HCT116 (cell line): ENCODE results near the gene POGLUT3. TPM values are rescaled to one million over a fixed set of nuclear protein-coding genes. Genes with fewer than 3 reads are reported as not detected.

Experiments
- ATAC-seq: fragments of 200-7000 bp; cut with Tn5 transposase; 2 replicates; pipeline ENCODE4 v1.9.1; 2020; ENCODE audit warnings: mild to moderate bottlenecking, moderate library complexity
- BruUV-seq: library from RNA; stranded (reverse); fragments of 400-500 nt; replicated peaks from 2 replicates; lab custom pipeline; 2021; lab: Mats Ljungman, UMichigan
- CTCF ChIA-PET: fragments of 300-600 bp; sonication (Branson Sonifier 250); formaldehyde crosslinking; loops from one replicate; lab custom pipeline; 2021; ENCODE audit warnings: antibody characterized with exemption; lab: Charles Lee
- POLR2A ChIA-PET: fragments of 300-600, 350-600 bp; sonication (Branson Sonifier 250); formaldehyde crosslinking; loops from one replicate; lab custom pipeline; 2021; ENCODE audit warnings: antibody characterized with exemption; lab: Charles Lee
- RAD21 ChIA-PET, 2 experiments: fragments of 300-600 bp; sonication (Branson Sonifier 250); formaldehyde crosslinking; loops; one replicate each; lab custom pipeline; 2023; ENCODE audit warnings: low total read pairs in 2 of 2; ENCODE audit not compliant: uncharacterized antibody in 2 of 2, unreplicated experiment in 2 of 2, low non-redundant PET in 1 of 2; lab: Charles Lee
- DNase-seq: peaks from one replicate; pipeline ENCODE4 v3.0.0-alpha.2; 2010; ENCODE audit warnings: low read depth, low spot score
- H2AFZ ChIP-seq: fragments of 200-600 bp; shearing (Covaris generic), sonication (generic); 2 replicates; pipeline ENCODE4 v1.6.1; 2017; ENCODE audit warnings: low read depth, mixed run types, mixed read lengths, antibody characterized with exemption, low read length; ENCODE audit not compliant: poor library complexity, severe bottlenecking
- H3K27ac ChIP-seq: 2 replicates; pipeline ENCODE4 v1.5.1; 2012; ENCODE audit warnings: low read depth, low read length
- H3K27me3 ChIP-seq: fragments of 200-600 bp; sonication (generic); 2 replicates; pipeline ENCODE4 v1.6.1; 2016; ENCODE audit warnings: mixed run types, low read length, mixed read lengths; ENCODE audit not compliant: insufficient read depth
- H3K36me3 ChIP-seq, 2 experiments: fragments of 200-500 bp in 1 of 2; fragments of 200-600 bp in 1 of 2; sonication (Bioruptor generic) in 1 of 2; sonication (generic) in 1 of 2; 2 replicates each; pipeline versions ENCODE4 v1.5.1 to v1.6.1; 2014 to 2016; ENCODE audit warnings: low read length in 2 of 2, inconsistent platforms in 1 of 2, mixed read lengths in 1 of 2, mixed run types in 1 of 2; ENCODE audit not compliant: insufficient read depth in 2 of 2, control insufficient read depth in 1 of 2
- H3K4me1 ChIP-seq, 2 experiments: fragments of 200-600 bp in 1 of 2; sonication (generic) in 1 of 2; 2 replicates each; pipeline versions ENCODE4 v1.5.1 to v1.6.1; 2012 to 2017; ENCODE audit warnings: low read length in 2 of 2, inconsistent platforms in 1 of 2, mild to moderate bottlenecking in 1 of 2, mixed read lengths in 1 of 2, mixed run types in 1 of 2, moderate library complexity in 1 of 2; ENCODE audit not compliant: insufficient read depth in 2 of 2, control insufficient read depth in 1 of 2
- H3K4me2 ChIP-seq: fragments of 200-600 bp; sonication (generic); 2 replicates; pipeline ENCODE4 v1.6.1; 2017; ENCODE audit warnings: mixed run types, low read length, mixed read lengths
- H3K4me3 ChIP-seq, 2 experiments: fragments of 200-600 bp in 1 of 2; sonication (generic) in 1 of 2; replicated peaks in 1 of 2; 2 replicates each; pipeline ENCODE4 v1.5.1; 2011 to 2016; ENCODE audit warnings: low read length in 2 of 2, control low read depth in 1 of 2, low read depth in 1 of 2, mild to moderate bottlenecking in 1 of 2, mixed read lengths in 1 of 2, mixed run types in 1 of 2
- H3K79me2 ChIP-seq: fragments of 200-600 bp; sonication (generic); 2 replicates; pipeline ENCODE4 v1.6.1; 2017; ENCODE audit warnings: mild to moderate bottlenecking, mixed run types, low read length, moderate library complexity, mixed read lengths; ENCODE audit not compliant: insufficient read depth
- H3K9ac ChIP-seq: fragments of 200-600 bp; sonication (generic); 2 replicates; pipeline ENCODE4 v1.6.1; 2016; ENCODE audit warnings: low read length, mixed read lengths
- H3K9me2 ChIP-seq: fragments of 200-600 bp; sonication (generic), shearing (Covaris generic); 2 replicates; pipeline ENCODE4 v1.6.1; 2017; ENCODE audit warnings: mixed run types, mild to moderate bottlenecking, moderate library complexity; ENCODE audit not compliant: insufficient read depth
- H3K9me3 ChIP-seq, 2 experiments: fragments of 200-500 bp in 1 of 2; fragments of 200-600 bp in 1 of 2; sonication (Bioruptor generic) in 1 of 2; sonication (generic) in 1 of 2; 2 replicates each; pipeline ENCODE4 v1.6.1; 2014 to 2017; ENCODE audit warnings: low read length in 2 of 2, mixed read lengths in 2 of 2, inconsistent platforms in 1 of 2, low read depth in 1 of 2, mild to moderate bottlenecking in 1 of 2, mixed run types in 1 of 2, moderate library complexity in 1 of 2; ENCODE audit not compliant: control insufficient read depth in 1 of 2, insufficient read depth in 1 of 2
- H4K20me1 ChIP-seq: fragments of 200-600 bp; sonication (generic), shearing (Covaris generic); 2 replicates; pipeline ENCODE4 v1.6.1; 2017; ENCODE audit warnings: mixed run types, mild to moderate bottlenecking, moderate library complexity; ENCODE audit not compliant: insufficient read depth
- CBX3 ChIP-seq: IDR thresholded peaks from 2 replicates; pipeline ENCODE4 v1.6.1; 2012; ENCODE audit warnings: low read depth
- EGR1 ChIP-seq: IDR thresholded peaks from 2 replicates; pipeline ENCODE4 v1.6.1; 2012; ENCODE audit warnings: low read depth
- EZH2 ChIP-seq: fragments of 200-600 bp; sonication (generic); IDR thresholded peaks from 2 replicates; pipeline ENCODE4 v1.6.1; 2017; ENCODE audit warnings: antibody characterized with exemption, mixed run types
- MAX ChIP-seq: IDR thresholded peaks from 2 replicates; pipeline ENCODE4 v1.6.1; 2012
- POLR2AphosphoS5 ChIP-seq: IDR thresholded peaks from 2 replicates; pipeline ENCODE4 v1.6.1; 2011; ENCODE audit warnings: mild to moderate bottlenecking, low read depth, low read length, moderate library complexity
- RAD21 ChIP-seq: IDR thresholded peaks from 2 replicates; pipeline ENCODE4 v1.6.1; 2012; ENCODE audit warnings: low read depth, mild to moderate bottlenecking
- SP1 ChIP-seq: IDR thresholded peaks from 2 replicates; pipeline ENCODE4 v1.6.1; 2012; ENCODE audit warnings: low read depth
- SRF ChIP-seq: IDR thresholded peaks from 2 replicates; pipeline ENCODE4 v1.6.1; 2012; ENCODE audit warnings: low read depth
- YY1 ChIP-seq: IDR thresholded peaks from 2 replicates; pipeline ENCODE4 v1.6.1; 2011; ENCODE audit warnings: low read length, low read depth, moderate library complexity, mild to moderate bottlenecking; ENCODE audit not compliant: insufficient replicate concordance; ENCODE audit errors: extremely low read depth
- intact Hi-C: fragments of 100-400 bp; cut with micrococcal nuclease; formaldehyde crosslinking; loops from 2 replicates; pipeline ENCODE4 v1.10.0; 2022
- total RNA-seq: library from RNA; stranded (reverse); gene quantifications from one replicate; pipeline ENCODE4 v1.2.1, GENCODE V29; 2021; ENCODE audit not compliant: unreplicated experiment
- TF ChIP-seq, protein P1 (sequence below): IDR thresholded peaks from 2 replicates; pipeline ENCODE4 v1.6.1; 2012; ENCODE audit warnings: low read depth

POGLUT3 gene
- total RNA-seq, 1 experiment from 2014 or later: 22.0 TPM

DNA sequence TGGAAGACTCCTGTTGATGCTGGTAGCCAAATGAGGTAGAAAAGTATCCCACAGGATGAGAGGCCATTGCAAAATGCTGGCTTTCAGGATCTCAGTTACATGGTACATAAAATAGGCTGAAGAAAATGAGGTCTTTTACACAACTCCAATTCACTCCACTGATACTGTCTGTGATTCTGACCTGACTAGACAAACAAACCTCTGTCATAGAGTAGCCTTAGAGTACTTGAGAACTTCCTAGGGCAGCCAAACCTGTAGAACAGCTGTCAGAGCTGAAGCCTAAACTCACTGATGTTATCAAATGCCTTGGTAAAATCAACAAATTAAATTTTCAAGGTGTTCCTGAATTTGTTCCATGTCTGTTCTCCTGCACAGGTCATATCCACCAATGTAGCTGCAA is 26.2 kb upstream of the POGLUT3 start:
- Histone ChIP-seq H3K4me3 (no peak overlapping the region), H2AFZ (no peak overlapping the region), H4K20me1 (no peaks in the 10 kb centered on the region), H3K9ac (no peak overlapping the region), H3K27ac (no peak overlapping the region), H3K79me2 (no peaks in the 10 kb centered on the region), H3K9me3 (no peaks in the 10 kb centered on the region), H3K9me2 (no peaks in the 10 kb centered on the region), H3K4me2 (no peak overlapping the region), H3K4me1 (no peaks in the 10 kb centered on the region), H3K27me3 (no peaks in the 10 kb centered on the region), H3K36me3 (no peaks in the 10 kb centered on the region)
- ChIA-PET POLR2A (no interaction called here), RAD21 (no interaction called here), CTCF (no interaction called here)
- no peak for TF ChIP-seq YY1
- no peak for TF ChIP-seq MAX
- TF ChIP-seq RAD21: no peak
- TF ChIP-seq EZH2: no peak
- no peak for TF ChIP-seq SP1
- TF ChIP-seq POLR2AphosphoS5: no peak
- TF ChIP-seq EGR1: no peak
- TF ChIP-seq, protein P1, sequence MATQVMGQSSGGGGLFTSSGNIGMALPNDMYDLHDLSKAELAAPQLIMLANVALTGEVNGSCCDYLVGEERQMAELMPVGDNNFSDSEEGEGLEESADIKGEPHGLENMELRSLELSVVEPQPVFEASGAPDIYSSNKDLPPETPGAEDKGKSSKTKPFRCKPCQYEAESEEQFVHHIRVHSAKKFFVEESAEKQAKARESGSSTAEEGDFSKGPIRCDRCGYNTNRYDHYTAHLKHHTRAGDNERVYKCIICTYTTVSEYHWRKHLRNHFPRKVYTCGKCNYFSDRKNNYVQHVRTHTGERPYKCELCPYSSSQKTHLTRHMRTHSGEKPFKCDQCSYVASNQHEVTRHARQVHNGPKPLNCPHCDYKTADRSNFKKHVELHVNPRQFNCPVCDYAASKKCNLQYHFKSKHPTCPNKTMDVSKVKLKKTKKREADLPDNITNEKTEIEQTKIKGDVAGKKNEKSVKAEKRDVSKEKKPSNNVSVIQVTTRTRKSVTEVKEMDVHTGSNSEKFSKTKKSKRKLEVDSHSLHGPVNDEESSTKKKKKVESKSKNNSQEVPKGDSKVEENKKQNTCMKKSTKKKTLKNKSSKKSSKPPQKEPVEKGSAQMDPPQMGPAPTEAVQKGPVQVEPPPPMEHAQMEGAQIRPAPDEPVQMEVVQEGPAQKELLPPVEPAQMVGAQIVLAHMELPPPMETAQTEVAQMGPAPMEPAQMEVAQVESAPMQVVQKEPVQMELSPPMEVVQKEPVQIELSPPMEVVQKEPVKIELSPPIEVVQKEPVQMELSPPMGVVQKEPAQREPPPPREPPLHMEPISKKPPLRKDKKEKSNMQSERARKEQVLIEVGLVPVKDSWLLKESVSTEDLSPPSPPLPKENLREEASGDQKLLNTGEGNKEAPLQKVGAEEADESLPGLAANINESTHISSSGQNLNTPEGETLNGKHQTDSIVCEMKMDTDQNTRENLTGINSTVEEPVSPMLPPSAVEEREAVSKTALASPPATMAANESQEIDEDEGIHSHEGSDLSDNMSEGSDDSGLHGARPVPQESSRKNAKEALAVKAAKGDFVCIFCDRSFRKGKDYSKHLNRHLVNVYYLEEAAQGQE: no peak
- no peak for TF ChIP-seq SRF
- no peak for TF ChIP-seq CBX3
- ATAC-seq: no peak
- BruUV-seq: no TSS peak
- no peak for DNase-seq
- intact Hi-C loops: no loop called here
